ENCODE data around the gene MMAA. TPM values are rescaled to one million over a fixed set of nuclear protein-coding genes. Genes with fewer than 3 reads are reported as not detected.

MMAA gene
- total RNA-seq, 1 donor from 2014 or later = 11.3 TPM

- Mint-ChIP-seq H3K27ac (no peak overlapping the region), H3K4me1 (peaks cover 11% of the 10 kb centered on the region), H3K36me3 (ENCODE audit: low read depth) (peaks cover 10% of the 10 kb centered on the region), H3K27me3 (no peaks in the 10 kb centered on the region), H3K4me3 (no peak overlapping the region), H3K9me3 (peaks cover 3% of the 10 kb centered on the region)
- ChIA-PET POLR2A (no interaction called here), CTCF (interaction anchor here (0.6 kb wide), 1 partner anchor 1449 kb away, joined by 4 read pairs; no protein-coding TSS in a partner anchor)
- DNase-seq = no peak
- no peak for TF ChIP-seq CTCF (IDR thresholded peaks at IDR 0.05)
- ATAC-seq (ENCODE audit: low read depth) = no peak
- intact Hi-C loops (cut with micrococcal nuclease) = no loop called here
These were observed 4.6 kb downstream of the MMAA start for GRCh38 chr4:145623831-145624230.

GRCh38 chr4:145625677-145626622 lies 6.8 kb downstream of the MMAA start:
- H3K4me1 Mint-ChIP-seq = peaks cover under 1% of the 10 kb centered on the region

GRCh38 chr4:145626623-145626982 lies 7.4 kb downstream of the MMAA start:
- Mint-ChIP-seq H3K27me3 (no peaks in the 10 kb centered on the region), H3K4me1 (no peaks in the 10 kb centered on the region), H3K4me3 (no peak overlapping the region), H3K27ac (no peak overlapping the region), H3K9me3 (peaks cover 3% of the 10 kb centered on the region), H3K36me3 (ENCODE audit: low read depth) (peaks cover 4% of the 10 kb centered on the region)
- intact Hi-C loops (cut with micrococcal nuclease) = no loop called here
- TF ChIP-seq CTCF (IDR thresholded peaks at IDR 0.05) = no peak
- CTCF ChIA-PET = no interaction called here
- no peak for ATAC-seq (ENCODE audit: low read depth)
- no peak for DNase-seq
- POLR2A ChIA-PET = no interaction called here

More at GRCh38 chr4:145625677-145626622, 6.8 kb downstream of the MMAA start:
- H3K4me3 Mint-ChIP-seq = no peak overlapping the region
- TF ChIP-seq CTCF (IDR thresholded peaks at IDR 0.05) = no peak
- H3K27ac Mint-ChIP-seq = no peak overlapping the region
- peaks cover 3% of the 10 kb centered on the region for H3K9me3 Mint-ChIP-seq
- peaks cover 4% of the 10 kb centered on the region for H3K36me3 Mint-ChIP-seq (ENCODE audit: low read depth)
- DNase-seq (no peak), ATAC-seq (ENCODE audit: low read depth) (no peak)
- CTCF ChIA-PET = no interaction called here
- intact Hi-C loops (cut with micrococcal nuclease) = no loop called here
- POLR2A ChIA-PET = no interaction called here
- H3K27me3 Mint-ChIP-seq = no peaks in the 10 kb centered on the region

- Mint-ChIP-seq H3K27me3 (no peaks in the 10 kb centered on the region), H3K9me3 (no peaks in the 10 kb centered on the region), H3K36me3 (ENCODE audit: low read depth) (peaks cover 15% of the 10 kb centered on the region), H3K4me3 (no peak overlapping the region), H3K27ac (no peak overlapping the region), H3K4me1 (peaks cover 5% of the 10 kb centered on the region)
- TF ChIP-seq CTCF (IDR thresholded peaks at IDR 0.05) = no peak
- ChIA-PET POLR2A (interaction anchor here (0.8 kb wide), 1 partner anchor 16 kb away, joined by 3 read pairs; no protein-coding TSS in a partner anchor), CTCF (no interaction called here)
- intact Hi-C loops (cut with micrococcal nuclease) = no loop called here
- ATAC-seq (ENCODE audit: low read depth) (no peak), DNase-seq (no peak)
These were observed 15.9 kb downstream of the MMAA start for GRCh38 chr4:145635117-145635516.

- Mint-ChIP-seq H3K27ac (no peak overlapping the region), H3K4me3 (no peak overlapping the region), H3K9me3 (no peaks in the 10 kb centered on the region), H3K27me3 (no peaks in the 10 kb centered on the region), H3K36me3 (ENCODE audit: low read depth) (peaks cover 19% of the 10 kb centered on the region), H3K4me1 (peaks cover 5% of the 10 kb centered on the region)
- DNase-seq (no peak), ATAC-seq (ENCODE audit: low read depth) (no peak)
- intact Hi-C loops (cut with micrococcal nuclease) = no loop called here
- ChIA-PET POLR2A (no interaction called here), CTCF (no interaction called here)
- no peak for TF ChIP-seq CTCF (IDR thresholded peaks at IDR 0.05)
These were observed 16.4 kb downstream of the MMAA start for GRCh38 chr4:145635630-145636029.

Data from activated B cell treated with CpG ODN at 0.5 μM for 24 hours (primary cell).